NCI-H1436 (cell line): ENCODE results near the gene CDKN2D.
"Not testable (repeated sequence)": the region's sequence is repeated elsewhere in the genome, so short reads cannot be mapped to it uniquely, and the experiment has no call there.

Experiments
- DNase-seq: peaks from one replicate; lab custom pipeline; 2025; lab: John Stamatoyannopoulos, UW

CDKN2D gene

GRCh38 chr19:10551698-10552301, 17.0 kb downstream of the CDKN2D start:
- peak; percentile 0 for DNase-seq

GRCh38 chr19:10551006-10551405, 17.8 kb downstream of the CDKN2D start:
- DNase-seq = not testable (repeated sequence)

GRCh38 chr19:10550336-10550735, 18.4 kb downstream of the CDKN2D start:
- DNase-seq = no peak

- DNase-seq = no peak
Measured at GRCh38 chr19:10549733-10550132, 19.0 kb downstream of the CDKN2D start.

GRCh38 chr19:10548746-10549276, 20.0 kb downstream of the CDKN2D start:
- no peak for DNase-seq

GRCh38 chr19:10546817-10547216, 22.0 kb downstream of the CDKN2D start:
- no peak for DNase-seq

- DNase-seq = no peak
Measured at GRCh38 chr19:10544753-10545251, 24.0 kb downstream of the CDKN2D start.

- no peak for DNase-seq
Measured at GRCh38 chr19:10544242-10544752, 24.5 kb downstream of the CDKN2D start.

GRCh38 chr19:10543420-10544241, 25.1 kb downstream of the CDKN2D start, which contains the start of gene ATG4D:
TSS of gene ATG4D (plus strand) at chr19:10543904. CDS start at chr19:10544091, 187 bp downstream.
- DNase-seq = peak; percentile 87

GRCh38 chr19:10543059-10543419, 25.7 kb downstream of the CDKN2D start:
- DNase-seq = no peak

- not testable (repeated sequence) for DNase-seq
Measured at GRCh38 chr19:10539016-10539415, 29.8 kb downstream of the CDKN2D start.

- no peak for DNase-seq
Measured at GRCh38 chr19:10538204-10538983, 30.4 kb downstream of the CDKN2D start.

GRCh38 chr19:10537668-10538067, 31.1 kb downstream of the CDKN2D start:
- DNase-seq = no peak

- DNase-seq = no peak
Measured at GRCh38 chr19:10535613-10536012, 33.2 kb downstream of the CDKN2D start.

GRCh38 chr19:10533646-10534386, 35.0 kb downstream of the CDKN2D start:
- DNase-seq = no peak

- DNase-seq = no peak
Measured at GRCh38 chr19:10532457-10532856, 36.3 kb downstream of the CDKN2D start.

- not testable (repeated sequence) for DNase-seq
Measured at GRCh38 chr19:10526887-10527286, 41.9 kb downstream of the CDKN2D start.

GRCh38 chr19:10525636-10526035, 43.1 kb downstream of the CDKN2D start:
- no peak for DNase-seq

- DNase-seq = no peak
Measured at GRCh38 chr19:10523135-10523636, 45.6 kb downstream of the CDKN2D start.

GRCh38 chr19:10521461-10522171, 47.2 kb downstream of the CDKN2D start:
- DNase-seq = no peak
